ENCODE results near the gene VSTM4. TPM values are rescaled to one million over a fixed set of nuclear protein-coding genes. Genes with fewer than 3 reads are reported as not detected.
A peak's percentile ranks its signal among the peaks of the same experiment; 100 is the strongest.

VSTM4 gene
- total and polyA plus RNA-seq, 12 donors = 15.1 to 136 (median 60.3) TPM

- peaks cover 0 to 6% of the 10 kb centered on the region in 2 donors for H3K36me3 ChIP-seq (replicated peaks in 1 of 2)
- intact Hi-C loops (cut with DNase I) = no loop called here
- TF ChIP-seq, protein P1, sequence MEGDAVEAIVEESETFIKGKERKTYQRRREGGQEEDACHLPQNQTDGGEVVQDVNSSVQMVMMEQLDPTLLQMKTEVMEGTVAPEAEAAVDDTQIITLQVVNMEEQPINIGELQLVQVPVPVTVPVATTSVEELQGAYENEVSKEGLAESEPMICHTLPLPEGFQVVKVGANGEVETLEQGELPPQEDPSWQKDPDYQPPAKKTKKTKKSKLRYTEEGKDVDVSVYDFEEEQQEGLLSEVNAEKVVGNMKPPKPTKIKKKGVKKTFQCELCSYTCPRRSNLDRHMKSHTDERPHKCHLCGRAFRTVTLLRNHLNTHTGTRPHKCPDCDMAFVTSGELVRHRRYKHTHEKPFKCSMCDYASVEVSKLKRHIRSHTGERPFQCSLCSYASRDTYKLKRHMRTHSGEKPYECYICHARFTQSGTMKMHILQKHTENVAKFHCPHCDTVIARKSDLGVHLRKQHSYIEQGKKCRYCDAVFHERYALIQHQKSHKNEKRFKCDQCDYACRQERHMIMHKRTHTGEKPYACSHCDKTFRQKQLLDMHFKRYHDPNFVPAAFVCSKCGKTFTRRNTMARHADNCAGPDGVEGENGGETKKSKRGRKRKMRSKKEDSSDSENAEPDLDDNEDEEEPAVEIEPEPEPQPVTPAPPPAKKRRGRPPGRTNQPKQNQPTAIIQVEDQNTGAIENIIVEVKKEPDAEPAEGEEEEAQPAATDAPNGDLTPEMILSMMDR (IDR thresholded peaks at IDR 0.05) = no peak
- TF ChIP-seq POLR2A (IDR thresholded peaks at IDR 0.05) = no peak
- no peak for DNase-seq
- H3K9me3 ChIP-seq (replicated peaks in 1 of 3) = no peaks in the 10 kb centered on the region
- H3K27me3 ChIP-seq = no peaks in the 10 kb centered on the region
- H3K4me3 ChIP-seq = no peak overlapping the region
- H3K4me1 ChIP-seq (replicated peaks in 1 of 2) = peaks cover 27 to 38% of the 10 kb centered on the region in 2 donors
- peak overlapping the region in 1 of 5 donors; percentile 29 for H3K27ac ChIP-seq
- WGBS, 4 donors = 67 to 73% (median 68%) methylated on average over 2 of the region's 2 CpGs
These were observed 92.3 kb downstream of the VSTM4 start for GRCh38 chr10:49023071-49023470.

GRCh38 chr10:49021685-49022084 lies 93.6 kb downstream of the VSTM4 start:
- 91 to 97% (median 96%) methylated on average over 6 of the region's 6 CpGs for WGBS, 4 donors
- Histone ChIP-seq H3K36me3 (replicated peaks in 1 of 2) (peaks cover 0 to 9% of the 10 kb centered on the region in 2 donors), H3K4me1 (replicated peaks in 1 of 2) (peaks cover 27 to 38% of the 10 kb centered on the region in 2 donors), H3K27me3 (no peaks in the 10 kb centered on the region), H3K27ac (no peak overlapping the region), H3K4me3 (no peak overlapping the region), H3K9me3 (replicated peaks in 1 of 3) (no peaks in the 10 kb centered on the region)
- intact Hi-C loops (cut with DNase I) = no loop called here
- no peak for DNase-seq
- TF ChIP-seq, protein P1 (IDR thresholded peaks at IDR 0.05) = no peak
- TF ChIP-seq POLR2A (IDR thresholded peaks at IDR 0.05) = no peak

DNA sequence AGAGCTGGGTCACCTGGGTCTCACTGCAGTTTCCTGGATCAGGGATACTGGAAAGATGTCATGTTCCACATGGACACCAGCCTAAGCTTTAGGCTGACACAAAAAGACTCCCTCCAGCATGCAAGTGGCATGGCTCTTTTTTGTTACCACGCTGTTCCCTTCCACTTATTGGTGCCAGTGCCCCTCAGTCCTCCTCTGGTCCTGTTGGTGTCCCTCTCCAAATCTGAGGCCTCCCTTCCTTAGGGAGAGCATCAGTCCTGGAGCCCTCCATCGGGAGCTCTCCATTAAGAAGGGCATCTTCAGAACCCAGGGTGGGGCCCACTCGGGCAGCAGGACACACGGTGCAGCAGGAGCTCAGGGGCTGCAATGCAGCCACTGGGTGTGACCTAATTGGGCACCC lies 99.6 kb downstream of the VSTM4 start:
- H3K4me3 ChIP-seq = no peak overlapping the region
- no peak for TF ChIP-seq POLR2A (IDR thresholded peaks at IDR 0.05)
- TF ChIP-seq, protein P1 (IDR thresholded peaks at IDR 0.05) = no peak
- peaks cover 0 to 9% of the 10 kb centered on the region in 2 donors for H3K36me3 ChIP-seq (replicated peaks in 1 of 2)
- peaks cover 5 to 15% of the 10 kb centered on the region in 2 donors for H3K4me1 ChIP-seq (replicated peaks in 1 of 2)
- H3K27me3 ChIP-seq = no peaks in the 10 kb centered on the region
- H3K27ac ChIP-seq = no peak overlapping the region
- intact Hi-C loops (cut with DNase I) = no loop called here
- WGBS, 4 donors = 86 to 100% (median 99%) methylated on average over 3 to 4 of the region's 4 CpGs
- no peak for DNase-seq
- H3K9me3 ChIP-seq (replicated peaks in 1 of 3) = no peaks in the 10 kb centered on the region

DNA sequence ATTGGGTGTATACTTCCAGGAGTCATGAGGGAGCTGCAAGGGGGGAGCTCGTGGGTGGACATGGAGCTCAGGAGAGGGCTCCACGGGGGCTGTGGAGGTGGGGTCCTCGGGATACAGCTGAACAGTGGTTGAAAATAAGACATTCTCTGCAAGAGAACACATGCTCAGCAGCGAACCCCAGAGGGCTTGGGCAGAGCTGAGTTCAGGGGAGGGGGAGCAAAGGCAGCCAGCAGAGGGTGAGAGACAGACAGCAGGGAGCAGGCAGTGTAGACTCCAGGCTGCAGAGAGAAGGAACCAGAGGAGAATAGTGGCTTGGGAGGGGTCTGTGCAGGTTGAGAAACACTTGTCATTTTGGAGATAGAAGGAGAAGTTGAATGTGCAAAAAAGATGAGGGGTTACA lies 102.7 kb downstream of the VSTM4 start:
- no peak for TF ChIP-seq POLR2A (IDR thresholded peaks at IDR 0.05)
- TF ChIP-seq, protein P1 (IDR thresholded peaks at IDR 0.05) = no peak
- Histone ChIP-seq H3K27ac (no peak overlapping the region), H3K4me1 (replicated peaks in 1 of 2) (peaks cover 0 to 33% of the 10 kb centered on the region in 2 donors)

More for the DNA sequence above, 102.7 kb downstream of the VSTM4 start:
- no peaks in the 10 kb centered on the region for H3K27me3 ChIP-seq
- intact Hi-C loops (cut with DNase I) = no loop called here
- 68 to 88% (median 84%) methylated on average over 4 of the region's 4 CpGs for WGBS, 4 donors
- H3K36me3 ChIP-seq (replicated peaks in 1 of 2) = peaks cover 0 to 3% of the 10 kb centered on the region in 2 donors
- no peaks in the 10 kb centered on the region for H3K9me3 ChIP-seq (replicated peaks in 1 of 3)
- no peak overlapping the region for H3K4me3 ChIP-seq
- no peak for DNase-seq

Data from adrenal gland (tissue), 12 donors.